Mesenchymal stem cell (in vitro differentiated cells and primary cell): ENCODE results near the gene PARP11.
"Not testable (repeated sequence)": the region's sequence is repeated elsewhere in the genome, so short reads cannot be mapped to it uniquely, and the experiment has no call there.

Source experiments
- DNase-seq: peaks from one replicate; pipeline ENCODE4 v3.0.0-alpha.2; 2013
- H2AFZ ChIP-seq: one replicate; pipeline ENCODE4 v1.6.1; 2013; ENCODE audit warnings: low read depth, mild to moderate bottlenecking, control low read depth, inconsistent platforms, low read length, moderate library complexity
- H2AK5ac ChIP-seq: 2 replicates; pipeline ENCODE4 v1.6.1; 2013; ENCODE audit warnings: low read length, moderate library complexity, mild to moderate bottlenecking, inconsistent platforms; ENCODE audit not compliant: severe bottlenecking
- H2BK120ac ChIP-seq: one replicate; pipeline ENCODE4 v1.6.1; 2013; ENCODE audit warnings: low read depth, mild to moderate bottlenecking, inconsistent platforms, low read length, moderate library complexity
- H2BK12ac ChIP-seq, 2 experiments: one replicate each; pipeline ENCODE4 v1.6.1; 2013; ENCODE audit warnings: inconsistent platforms in 2 of 2, low read length in 2 of 2, mild to moderate bottlenecking in 2 of 2, moderate library complexity in 2 of 2, control low read depth in 1 of 2
- H2BK15ac ChIP-seq: one replicate; pipeline ENCODE4 v1.6.1; 2013; ENCODE audit warnings: mild to moderate bottlenecking, low read depth, inconsistent platforms; ENCODE audit not compliant: poor library complexity, severe bottlenecking
- H2BK5ac ChIP-seq: 2 replicates; pipeline ENCODE4 v1.6.1; 2013; ENCODE audit warnings: low read depth, mild to moderate bottlenecking, low read length, control low read depth, inconsistent platforms; ENCODE audit not compliant: poor library complexity, severe bottlenecking
- H3K14ac ChIP-seq, 2 experiments: one replicate each; pipeline ENCODE4 v1.6.1; 2013; ENCODE audit warnings: inconsistent platforms in 2 of 2, low read length in 2 of 2, control low read depth in 1 of 2, mild to moderate bottlenecking in 1 of 2, moderate library complexity in 1 of 2
- H3K18ac ChIP-seq, 2 experiments: one replicate each; pipeline ENCODE4 v1.6.1; 2013; ENCODE audit warnings: inconsistent platforms in 2 of 2, low read length in 2 of 2, control low read depth in 1 of 2, low read depth in 1 of 2, mild to moderate bottlenecking in 1 of 2
- H3K23ac ChIP-seq, 2 experiments: one replicate each; pipeline ENCODE4 v1.6.1; 2013; ENCODE audit warnings: inconsistent platforms in 2 of 2, low read length in 2 of 2, mild to moderate bottlenecking in 2 of 2, moderate library complexity in 2 of 2, control low read depth in 1 of 2
- H3K27ac ChIP-seq: 2 replicates; pipeline ENCODE4 v1.5.1; 2013; ENCODE audit warnings: mild to moderate bottlenecking, moderate library complexity, low read length, control low read depth, inconsistent platforms; ENCODE audit not compliant: poor library complexity, severe bottlenecking
- H3K27me3 ChIP-seq, 2 experiments: 2 replicates each; pipeline versions ENCODE4 v1.6.1 to v1.7.0; 2013; ENCODE audit warnings: low read length in 2 of 2, mild to moderate bottlenecking in 2 of 2, moderate library complexity in 2 of 2, control low read depth in 1 of 2, inconsistent platforms in 1 of 2; ENCODE audit not compliant: control insufficient read depth in 1 of 2, insufficient read depth in 1 of 2
- H3K36me3 ChIP-seq, 2 experiments: 2 replicates each; pipeline versions ENCODE4 v1.6.1 to v1.7.0; 2013; ENCODE audit warnings: low read length in 2 of 2, control low read depth in 1 of 2, inconsistent platforms in 1 of 2, low read depth in 1 of 2, mild to moderate bottlenecking in 1 of 2; ENCODE audit not compliant: insufficient read depth in 2 of 2, control insufficient read depth in 1 of 2
- H3K4ac ChIP-seq, 2 experiments: one replicate each; pipeline ENCODE4 v1.6.1; 2013; ENCODE audit warnings: inconsistent platforms in 2 of 2, low read length in 2 of 2, mild to moderate bottlenecking in 2 of 2, moderate library complexity in 2 of 2, control low read depth in 1 of 2, low read depth in 1 of 2
- H3K4me1 ChIP-seq: 2 replicates; pipeline ENCODE4 v1.6.1; 2013; ENCODE audit warnings: low read depth, low read length, control low read depth; ENCODE audit not compliant: control insufficient read depth, insufficient read depth
- H3K4me2 ChIP-seq: 2 replicates; pipeline ENCODE4 v1.6.1; 2013; ENCODE audit warnings: low read length, mild to moderate bottlenecking, inconsistent platforms; ENCODE audit not compliant: poor library complexity, severe bottlenecking
- H3K4me3 ChIP-seq, 2 experiments: 2 replicates each; pipeline versions ENCODE4 v1.5.1 to v1.7.0; 2013; ENCODE audit warnings: low read length in 2 of 2, mild to moderate bottlenecking in 2 of 2, control low read depth in 1 of 2, low read depth in 1 of 2; ENCODE audit not compliant: insufficient read depth in 1 of 2
- H3K79me1 ChIP-seq: replicated peaks from 2 replicates; pipeline ENCODE4 v1.6.1; 2013; ENCODE audit warnings: mild to moderate bottlenecking, control low read depth, low read length, inconsistent platforms; ENCODE audit not compliant: poor library complexity, severe bottlenecking
- H3K9ac ChIP-seq: 2 replicates; pipeline ENCODE4 v1.7.0; 2013; ENCODE audit warnings: mild to moderate bottlenecking, low read length, moderate library complexity
- H3K9me3 ChIP-seq: 2 replicates; pipeline ENCODE4 v1.7.0; 2013; ENCODE audit warnings: mild to moderate bottlenecking, low read length; ENCODE audit not compliant: control insufficient read depth
- H4K8ac ChIP-seq: one replicate; pipeline ENCODE4 v1.6.1; 2013; ENCODE audit warnings: inconsistent platforms, mild to moderate bottlenecking, low read length, moderate library complexity
- H4K91ac ChIP-seq: one replicate; pipeline ENCODE4 v1.6.1; 2013; ENCODE audit warnings: mild to moderate bottlenecking, low read length, inconsistent platforms
- WGBS: methylation state at CpG from one replicate; pipeline ENCODE4 v1.1.7; 2013; ENCODE audit warnings: mixed read lengths; 5-methylcytosine and 5-hydroxymethylcytosine counted together

Gene PARP11

DNA sequence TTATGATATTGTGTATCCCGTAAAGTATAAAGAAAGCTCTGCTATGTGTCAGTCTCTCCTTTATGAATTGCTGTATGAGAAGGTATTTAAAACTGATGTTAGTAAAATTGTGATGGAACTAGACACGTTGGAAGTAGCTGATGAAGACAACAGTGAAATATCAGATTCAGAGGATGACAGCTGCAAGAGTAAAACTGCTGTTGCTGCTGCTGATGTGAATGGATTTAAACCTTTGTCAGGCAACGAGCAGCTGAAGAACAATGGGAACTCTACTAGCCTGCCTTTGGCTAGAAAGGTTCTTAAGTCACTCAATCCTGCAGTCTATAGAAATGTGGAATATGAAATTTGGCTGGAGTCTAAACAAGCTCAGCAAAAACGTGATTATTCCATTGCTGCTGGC lies 33.5 kb downstream of the PARP11 start:
- H3K14ac ChIP-seq, H3K36me3 ChIP-seq, H2AK5ac ChIP-seq, H3K27me3 ChIP-seq, H4K8ac ChIP-seq, H3K9ac ChIP-seq, H3K9me3 ChIP-seq, H3K4me2 ChIP-seq, H2AFZ ChIP-seq, H2BK120ac ChIP-seq, H2BK12ac ChIP-seq, H3K4me1 ChIP-seq, H4K91ac ChIP-seq, H3K4ac ChIP-seq, H3K27ac ChIP-seq, H2BK15ac ChIP-seq, H3K23ac ChIP-seq, H2BK5ac ChIP-seq, DNase-seq, H3K4me3 ChIP-seq, H3K18ac ChIP-seq: not testable (repeated sequence)
- WGBS = 90% methylated on average over 4 of the region's 4 CpGs
- H3K79me1 ChIP-seq = peaks cover 14% of the 10 kb centered on the region

DNA sequence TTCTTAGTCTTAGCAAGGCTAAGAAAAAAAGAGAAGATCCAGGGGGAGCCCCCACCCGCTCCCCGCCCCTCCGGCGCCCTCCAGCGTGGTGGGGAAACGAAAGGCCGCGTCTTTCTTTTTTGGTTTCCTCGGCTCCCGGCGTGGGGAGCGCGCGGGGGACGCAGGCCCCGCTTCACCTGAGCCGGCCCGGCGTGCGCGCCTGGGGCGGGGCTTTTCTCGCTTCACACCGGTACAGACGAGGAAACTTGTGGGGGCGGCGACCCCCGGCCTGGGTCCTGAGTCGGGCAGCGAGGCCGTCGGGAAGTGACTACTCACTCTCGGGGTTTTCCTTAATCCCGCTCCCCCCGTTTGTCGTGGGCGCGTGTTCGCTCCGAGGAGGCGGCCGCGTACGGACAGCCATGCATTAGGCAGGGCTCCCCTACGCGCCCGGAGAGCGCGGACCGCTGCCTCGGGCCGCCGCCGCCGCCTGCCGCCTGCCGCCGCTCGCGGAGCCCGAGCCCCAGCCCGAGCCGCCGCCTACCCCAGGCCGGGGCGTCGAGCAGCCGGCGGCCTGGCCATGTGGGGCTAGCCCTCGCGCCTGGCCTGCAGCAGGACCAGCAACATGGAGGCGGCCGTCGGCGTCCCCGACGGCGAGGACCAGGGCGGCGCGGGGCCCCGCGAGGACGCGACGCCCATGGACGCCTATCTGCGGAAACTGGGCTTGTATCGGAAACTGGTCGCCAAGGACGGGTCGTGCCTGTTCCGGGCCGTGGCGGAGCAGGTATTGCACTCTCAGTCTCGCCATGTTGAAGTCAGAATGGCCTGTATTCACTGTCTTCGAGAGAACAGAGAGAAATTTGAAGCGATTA lies 34.3 kb downstream of the PARP11 start:
- not testable (repeated sequence) for H3K9ac ChIP-seq, H4K91ac ChIP-seq, H3K4ac ChIP-seq, H3K14ac ChIP-seq, H3K4me3 ChIP-seq, H3K4me1 ChIP-seq, DNase-seq, H3K9me3 ChIP-seq, H3K36me3 ChIP-seq, H2BK120ac ChIP-seq, H2AFZ ChIP-seq, H2BK5ac ChIP-seq, H2AK5ac ChIP-seq, H2BK15ac ChIP-seq, H3K4me2 ChIP-seq, H3K27me3 ChIP-seq, H3K18ac ChIP-seq, H3K23ac ChIP-seq, H2BK12ac ChIP-seq, H3K27ac ChIP-seq, H4K8ac ChIP-seq
- 99% methylated on average over 75 of the region's 98 CpGs for WGBS
- H3K79me1 ChIP-seq = peaks cover 19% of the 10 kb centered on the region

DNA sequence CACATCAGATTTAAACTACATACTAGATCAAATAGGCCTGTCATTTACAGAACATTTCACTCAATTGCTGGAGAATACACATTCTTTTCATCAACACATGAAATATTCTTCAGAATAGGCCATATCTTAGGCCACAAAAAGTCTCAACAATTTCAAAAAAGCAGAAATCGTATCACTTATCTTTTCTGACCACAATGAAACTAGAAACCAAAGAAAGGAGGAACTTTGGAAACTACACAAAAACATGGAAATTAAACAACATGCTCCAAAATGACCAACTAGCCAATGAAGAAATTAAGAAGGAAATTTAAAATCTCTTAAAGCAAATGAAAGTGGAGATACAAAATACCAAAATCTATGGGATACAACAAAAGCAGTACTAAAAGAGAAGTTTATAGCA lies 35.1 kb downstream of the PARP11 start:
- H4K91ac ChIP-seq = no peak overlapping the region
- H3K14ac ChIP-seq = no peak overlapping the region
- H3K79me1 ChIP-seq = peaks cover 22% of the 10 kb centered on the region
- no peak overlapping the region for H4K8ac ChIP-seq
- H2BK15ac ChIP-seq = no peak overlapping the region
- H3K27me3 ChIP-seq = no peaks in the 10 kb centered on the region
- H3K18ac ChIP-seq = no peak overlapping the region
- 96% methylated on average over 1 of the region's 1 CpG for WGBS
- H3K36me3 ChIP-seq = peaks cover 0 to 7% of the 10 kb centered on the region in 2 experiments
- H3K4me2 ChIP-seq = no peak overlapping the region
- no peak overlapping the region for H3K4me3 ChIP-seq
- H2BK120ac ChIP-seq = no peak overlapping the region
- H3K9me3 ChIP-seq = no peaks in the 10 kb centered on the region
- H3K4me1 ChIP-seq = no peaks in the 10 kb centered on the region
- DNase-seq = no peak
- H3K9ac ChIP-seq = no peak overlapping the region
- no peak overlapping the region for H2BK5ac ChIP-seq
- no peak overlapping the region for H3K23ac ChIP-seq
- no peak overlapping the region for H2BK12ac ChIP-seq
- no peak overlapping the region for H3K27ac ChIP-seq
- no peak overlapping the region for H2AK5ac ChIP-seq
- no peak overlapping the region for H2AFZ ChIP-seq
- no peak overlapping the region for H3K4ac ChIP-seq

DNA sequence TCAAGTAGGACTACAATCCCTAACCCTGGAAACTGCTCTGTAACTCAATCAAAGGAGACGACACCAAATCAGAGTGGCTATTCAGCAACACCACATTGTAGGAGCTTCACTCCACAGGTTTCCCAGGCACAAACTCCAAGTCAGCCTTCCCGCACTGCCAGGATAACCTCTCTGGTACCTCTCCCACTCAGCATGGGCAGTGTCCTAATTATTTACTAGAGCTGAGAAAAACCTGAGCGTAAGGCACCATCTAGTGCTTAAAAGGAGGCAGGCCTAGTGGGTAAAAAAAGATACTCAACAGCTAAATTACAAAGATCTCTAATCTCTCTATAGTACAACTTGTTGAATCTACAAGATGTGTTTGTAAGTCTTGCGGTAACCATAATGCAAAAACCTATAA lies 36.1 kb downstream of the PARP11 start:
- H3K18ac ChIP-seq = peak overlapping the region in 1 of 2 experiments; percentile 40
- no peak overlapping the region for H3K9ac ChIP-seq
- no peak overlapping the region for H2BK5ac ChIP-seq
- no peaks in the 10 kb centered on the region for H3K4me1 ChIP-seq
- H2AFZ ChIP-seq = no peak overlapping the region
- peaks cover 22% of the 10 kb centered on the region for H3K79me1 ChIP-seq
- H3K9me3 ChIP-seq = no peaks in the 10 kb centered on the region
- no peak for DNase-seq
- no peaks in the 10 kb centered on the region for H3K27me3 ChIP-seq
- no peak overlapping the region for H3K23ac ChIP-seq
- no peak overlapping the region for H2BK120ac ChIP-seq
- peaks cover 0 to 7% of the 10 kb centered on the region in 2 experiments for H3K36me3 ChIP-seq
- no peak overlapping the region for H4K8ac ChIP-seq
- H2BK12ac ChIP-seq = no peak overlapping the region
- H2BK15ac ChIP-seq = no peak overlapping the region
- no peak overlapping the region for H3K4me2 ChIP-seq
- 84% methylated on average over 2 of the region's 4 CpGs for WGBS
- H3K4me3 ChIP-seq = no peak overlapping the region
- no peak overlapping the region for H3K4ac ChIP-seq
- no peak overlapping the region for H2AK5ac ChIP-seq
- H3K27ac ChIP-seq = no peak overlapping the region
- no peak overlapping the region for H4K91ac ChIP-seq
- no peak overlapping the region for H3K14ac ChIP-seq
